HG02623 (cell line): ENCODE results near the gene DMRTC1.
"Not testable (repeated sequence)": the region's sequence is repeated elsewhere in the genome, so short reads cannot be mapped to it uniquely, and the experiment has no call there.

ENCODE experiments used
- ATAC-seq: cut with Tn5 transposase; IDR thresholded peaks from one replicate; pipeline ENCODE4 v1.9.1; 2021; ENCODE audit warnings: moderate library complexity; ENCODE audit not compliant: unreplicated experiment

DMRTC1 gene

GRCh38 chrX:72943819-72944169 is at the start of gene DMRTC1:
Gene DMRTC1, minus strand, starts transcription at chrX:72943837. Its CDS starts 68,143 bp downstream, at chrX:72875694.
- peak; percentile 77 for ATAC-seq

- not testable (repeated sequence) for ATAC-seq
Observed at GRCh38 chrX:72980894-72981469, 37.3 kb upstream of the DMRTC1 start.

- ATAC-seq = not testable (repeated sequence)
Observed at GRCh38 chrX:72974885-72975284, 31.2 kb upstream of the DMRTC1 start.

- ATAC-seq = not testable (repeated sequence)
Observed at GRCh38 chrX:72971859-72972258, 28.2 kb upstream of the DMRTC1 start.

- not testable (repeated sequence) for ATAC-seq
Observed at GRCh38 chrX:72959971-72960370, 16.3 kb upstream of the DMRTC1 start.

- ATAC-seq = peak; percentile 68
Observed at GRCh38 chrX:72943035-72943818, 410 bp downstream of the DMRTC1 start.

GRCh38 chrX:72942272-72942671 is 1.4 kb downstream of the DMRTC1 start:
- ATAC-seq = not testable (repeated sequence)

GRCh38 chrX:72937906-72938305 is 5.7 kb downstream of the DMRTC1 start, which contains the start of gene FAM236A:
Gene FAM236A, plus strand, starts transcription at chrX:72938206. Its CDS starts 57 bp downstream, at chrX:72938263.
- ATAC-seq = not testable (repeated sequence)

GRCh38 chrX:72936882-72937455 is 6.7 kb downstream of the DMRTC1 start:
- not testable (repeated sequence) for ATAC-seq

GRCh38 chrX:72936455-72936854 is 7.2 kb downstream of the DMRTC1 start:
- not testable (repeated sequence) for ATAC-seq

GRCh38 chrX:72932283-72932682 is 11.4 kb downstream of the DMRTC1 start:
- not testable (repeated sequence) for ATAC-seq

GRCh38 chrX:72916096-72916495 is 27.5 kb downstream of the DMRTC1 start:
- ATAC-seq = not testable (repeated sequence)

- not testable (repeated sequence) for ATAC-seq
Observed at GRCh38 chrX:72912315-72912714, 31.3 kb downstream of the DMRTC1 start, which contains the start of gene FAM236C. Gene FAM236C, plus strand, starts transcription at chrX:72912615. Its CDS starts 100 bp downstream, at chrX:72912715.

- not testable (repeated sequence) for ATAC-seq
Observed at GRCh38 chrX:72889740-72890139, 53.9 kb downstream of the DMRTC1 start.

GRCh38 chrX:72882898-72883297 is 60.7 kb downstream of the DMRTC1 start:
- ATAC-seq = not testable (repeated sequence)

- not testable (repeated sequence) for ATAC-seq
Observed at GRCh38 chrX:72837532-72837931, 106.1 kb downstream of the DMRTC1 start.

- not testable (repeated sequence) for ATAC-seq
Observed at GRCh38 chrX:72830701-72831100, 112.9 kb downstream of the DMRTC1 start.
